Endothelial cell of hepatic sinusoid (primary cell): Measurements from ENCODE around the gene CES1.
"Not testable (repeated sequence)": the region's sequence is repeated elsewhere in the genome, so short reads cannot be mapped to it uniquely, and the experiment has no call there.

ENCODE experiments used
- in situ Hi-C: cut with HindIII; loops from 2 replicates; pipeline ENCODE4 v1.10.0; 2017; ENCODE audit warnings: low sequenced_read_pairs

CES1 gene

DNA sequence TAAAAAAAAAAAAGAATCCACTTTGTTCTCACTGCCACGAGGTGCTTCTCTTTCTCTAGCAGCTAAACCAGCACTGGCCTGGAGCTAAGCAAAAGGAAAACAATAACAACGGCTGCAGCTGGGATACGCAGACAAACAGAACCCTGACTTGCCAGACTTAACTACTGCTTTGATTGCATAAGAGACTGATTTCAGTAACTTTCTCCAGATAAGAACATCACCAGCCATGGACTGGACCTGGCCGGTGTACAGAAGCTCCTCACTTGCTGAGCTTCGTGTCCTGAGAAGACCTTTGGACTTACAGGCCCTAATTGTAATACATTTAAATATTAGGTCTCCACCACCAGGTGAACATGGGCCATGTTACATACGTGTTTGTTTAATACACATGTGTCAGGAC lies 27.8 kb downstream of the CES1 start:
- in situ Hi-C loops: not testable (repeated sequence)

DNA sequence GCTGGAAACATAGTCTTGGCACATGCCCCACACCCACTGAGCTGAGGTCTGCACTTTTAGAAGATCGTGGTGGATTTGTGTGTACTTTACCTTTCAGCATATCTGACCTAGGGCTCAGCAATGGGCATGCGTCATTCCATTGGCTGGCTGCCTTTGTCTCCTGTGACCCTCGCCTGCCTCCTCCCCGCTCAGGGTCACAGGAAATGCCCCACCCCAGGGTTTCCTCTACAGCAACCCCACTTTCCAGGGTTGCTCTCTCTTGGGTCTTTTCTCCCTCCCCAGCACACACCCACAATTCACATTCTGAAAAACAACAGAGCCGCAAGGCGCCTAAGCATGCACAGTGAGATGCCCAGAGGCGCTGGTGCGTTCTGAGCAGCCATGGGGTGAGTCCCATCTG lies 29.2 kb downstream of the CES1 start:
- in situ Hi-C loops: not testable (repeated sequence)

DNA sequence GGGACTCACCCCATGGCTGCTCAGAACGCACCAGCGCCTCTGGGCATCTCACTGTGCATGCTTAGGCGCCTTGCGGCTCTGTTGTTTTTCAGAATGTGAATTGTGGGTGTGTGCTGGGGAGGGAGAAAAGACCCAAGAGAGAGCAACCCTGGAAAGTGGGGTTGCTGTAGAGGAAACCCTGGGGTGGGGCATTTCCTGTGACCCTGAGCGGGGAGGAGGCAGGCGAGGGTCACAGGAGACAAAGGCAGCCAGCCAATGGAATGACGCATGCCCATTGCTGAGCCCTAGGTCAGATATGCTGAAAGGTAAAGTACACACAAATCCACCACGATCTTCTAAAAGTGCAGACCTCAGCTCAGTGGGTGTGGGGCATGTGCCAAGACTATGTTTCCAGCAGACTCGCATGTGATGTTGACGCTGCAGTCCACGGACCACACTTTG lies 39.9 kb downstream of the CES1 start:
- in situ Hi-C loops: not testable (repeated sequence)

DNA sequence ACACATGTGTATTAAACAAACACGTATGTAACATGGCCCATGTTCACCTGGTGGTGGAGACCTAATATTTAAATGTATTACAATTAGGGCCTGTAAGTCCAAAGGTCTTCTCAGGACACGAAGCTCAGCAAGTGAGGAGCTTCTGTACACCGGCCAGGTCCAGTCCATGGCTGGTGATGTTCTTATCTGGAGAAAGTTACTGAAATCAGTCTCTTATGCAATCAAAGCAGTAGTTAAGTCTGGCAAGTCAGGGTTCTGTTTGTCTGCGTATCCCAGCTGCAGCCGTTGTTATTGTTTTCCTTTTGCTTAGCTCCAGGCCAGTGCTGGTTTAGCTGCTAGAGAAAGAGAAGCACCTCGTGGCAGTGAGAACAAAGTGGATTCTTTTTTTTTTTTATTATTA lies 41.4 kb downstream of the CES1 start:
- in situ Hi-C loops: not testable (repeated sequence)

DNA sequence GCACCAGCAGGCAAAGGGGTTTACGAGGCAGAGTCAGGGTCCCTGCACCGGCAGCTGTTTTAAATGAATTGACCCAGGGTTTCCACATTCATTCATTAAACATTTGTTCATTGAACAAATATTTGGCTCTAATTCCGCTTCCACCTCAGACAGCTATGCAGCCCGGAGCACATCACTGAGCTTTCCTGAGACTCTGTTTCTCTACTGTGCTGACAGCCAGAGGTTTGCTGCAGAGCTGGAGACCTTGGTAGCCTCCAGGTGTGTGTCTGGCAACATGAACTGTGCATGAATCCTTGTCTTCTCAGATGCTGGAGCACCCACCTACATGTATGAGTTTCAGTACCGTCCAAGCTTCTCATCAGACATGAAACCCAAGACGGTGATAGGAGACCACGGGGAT lies 42.7 kb downstream of the CES1 start:
- in situ Hi-C loops: not testable (repeated sequence)

DNA sequence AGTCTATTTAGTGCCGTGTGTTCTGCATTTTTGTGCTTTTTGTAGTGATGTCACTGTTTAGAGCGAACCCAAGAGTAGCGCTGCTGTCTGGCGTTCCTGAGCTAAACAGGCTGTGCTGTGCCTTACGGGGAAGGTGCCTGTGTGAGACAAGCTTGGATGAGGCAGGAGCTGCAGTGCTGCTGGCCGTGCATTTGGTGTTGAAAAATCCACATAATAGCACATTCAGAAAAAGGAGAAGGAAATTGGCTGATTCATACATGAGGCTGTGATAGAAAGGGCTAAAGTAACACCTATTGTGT lies 50.2 kb downstream of the CES1 start:
- in situ Hi-C loops: not testable (repeated sequence)

DNA sequence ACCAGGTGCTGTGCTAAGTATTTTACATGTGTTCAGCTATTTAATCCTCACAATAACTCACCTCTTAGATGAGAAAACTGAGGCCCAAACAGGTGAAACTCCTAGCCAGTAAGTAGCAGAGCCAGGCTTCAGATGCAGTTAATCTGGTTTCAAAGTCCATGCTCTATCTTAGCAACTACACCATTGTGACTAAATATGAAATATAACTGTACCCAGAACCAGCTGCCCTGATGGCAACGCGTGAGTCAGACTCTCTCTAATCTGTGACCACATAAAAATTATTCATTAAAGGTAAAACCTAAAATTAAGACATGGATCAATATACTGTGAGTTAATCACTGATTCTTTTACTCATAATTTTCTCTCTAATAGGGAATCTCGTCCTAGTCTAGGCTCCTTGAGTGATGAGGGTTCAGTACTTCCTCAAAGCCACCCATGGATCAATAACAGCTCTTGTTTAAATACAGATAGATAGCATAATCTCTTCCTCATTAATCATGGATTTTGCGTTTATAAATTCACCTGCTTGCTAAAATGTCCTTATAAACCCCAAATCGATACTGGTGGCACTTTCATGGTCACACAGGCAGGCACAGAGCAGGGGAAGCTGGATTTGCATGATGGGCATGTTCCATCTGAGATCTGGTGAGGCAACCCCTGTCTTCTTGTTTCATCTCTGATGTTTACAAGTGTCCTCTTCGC lies 50.7 kb downstream of the CES1 start:
- in situ Hi-C loops: not testable (repeated sequence)

DNA sequence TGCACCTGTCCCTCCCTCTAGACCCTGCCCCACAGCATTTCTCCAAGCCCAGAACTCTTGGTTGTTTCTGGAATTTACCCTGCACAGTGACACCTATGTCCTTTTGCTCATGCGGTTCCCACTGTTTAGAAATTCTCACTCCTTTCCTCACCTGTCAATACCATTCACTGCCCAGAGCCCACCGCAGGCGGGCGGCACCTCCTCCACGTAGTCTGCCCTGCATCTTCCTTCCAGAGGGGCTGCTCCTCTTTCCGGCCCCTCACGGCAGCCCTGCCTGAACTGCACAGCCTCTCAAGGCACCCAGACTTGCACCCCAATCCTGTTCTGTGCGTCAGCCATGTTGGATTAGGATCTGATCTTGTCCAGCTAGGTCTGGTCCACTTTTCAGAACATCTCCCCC lies 51.4 kb downstream of the CES1 start:
- in situ Hi-C loops: not testable (repeated sequence)

DNA sequence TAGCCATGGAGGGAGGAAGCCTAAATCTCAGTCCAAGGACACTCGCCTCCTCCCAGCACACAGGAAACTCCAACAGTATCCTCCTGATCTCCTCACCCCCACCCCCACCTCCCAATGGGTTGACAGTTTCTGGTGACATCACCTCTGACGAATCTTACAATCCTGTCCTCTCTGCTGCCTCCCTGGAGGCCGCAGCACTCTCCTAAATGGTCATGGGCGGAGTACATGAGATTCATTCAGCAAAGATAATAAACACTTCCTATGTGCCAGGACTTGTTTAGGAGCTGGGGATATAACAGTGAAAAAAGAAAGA lies 52.8 kb downstream of the CES1 start:
- in situ Hi-C loops: not testable (repeated sequence)

DNA sequence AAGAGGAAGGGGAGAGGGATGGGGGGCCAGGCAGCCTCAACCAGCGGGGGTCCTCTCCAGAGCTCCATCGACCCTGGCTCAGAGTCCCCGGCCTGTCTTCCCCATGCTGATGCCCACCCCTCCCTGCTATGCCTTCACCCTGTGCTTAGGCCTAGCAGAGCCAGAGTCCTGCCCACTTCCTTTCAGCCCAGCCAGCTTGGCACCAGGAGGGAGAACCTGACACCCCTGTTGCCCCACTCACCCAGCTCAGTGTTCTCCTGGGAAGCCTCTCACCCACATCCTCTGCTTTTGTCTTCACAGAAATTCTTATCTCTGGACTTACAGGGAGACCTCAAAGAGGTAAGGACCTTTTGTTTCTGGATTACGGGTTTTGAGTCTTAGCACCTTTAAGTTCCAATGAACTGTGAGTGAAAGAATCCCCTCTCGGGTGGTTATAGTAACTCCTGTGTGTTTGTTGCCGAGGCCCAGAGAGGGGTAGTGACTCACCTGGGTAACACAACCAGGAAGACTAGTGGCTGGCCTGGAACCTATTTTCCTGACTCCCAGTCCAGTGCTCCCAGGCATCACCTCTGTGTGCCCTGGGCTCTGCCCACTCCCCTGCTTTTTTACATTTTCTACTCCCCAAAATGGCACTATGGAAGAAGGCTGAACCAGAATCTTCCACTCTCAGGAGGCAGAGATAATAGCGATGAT lies 53.3 kb downstream of the CES1 start:
- in situ Hi-C loops: no loop called here

DNA sequence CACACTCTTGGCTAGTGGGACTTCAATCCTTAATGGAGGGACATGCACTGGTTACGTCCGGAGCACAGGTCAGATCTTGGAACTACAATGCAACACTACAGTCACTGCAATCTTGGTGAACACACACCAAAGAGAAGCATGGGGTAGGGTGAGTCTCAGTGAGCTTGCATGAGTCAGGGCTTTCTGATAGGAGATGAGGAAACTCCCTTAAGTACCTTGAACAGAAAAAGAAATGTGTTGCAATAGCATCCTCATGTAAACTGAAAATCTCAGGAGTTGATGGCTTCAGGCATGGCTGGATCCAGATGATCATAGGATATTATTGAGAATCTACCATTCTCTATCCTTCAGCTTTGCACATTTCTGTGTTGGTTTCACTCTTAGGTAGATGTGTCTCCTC lies 54.1 kb downstream of the CES1 start:
- in situ Hi-C loops: no loop called here

DNA sequence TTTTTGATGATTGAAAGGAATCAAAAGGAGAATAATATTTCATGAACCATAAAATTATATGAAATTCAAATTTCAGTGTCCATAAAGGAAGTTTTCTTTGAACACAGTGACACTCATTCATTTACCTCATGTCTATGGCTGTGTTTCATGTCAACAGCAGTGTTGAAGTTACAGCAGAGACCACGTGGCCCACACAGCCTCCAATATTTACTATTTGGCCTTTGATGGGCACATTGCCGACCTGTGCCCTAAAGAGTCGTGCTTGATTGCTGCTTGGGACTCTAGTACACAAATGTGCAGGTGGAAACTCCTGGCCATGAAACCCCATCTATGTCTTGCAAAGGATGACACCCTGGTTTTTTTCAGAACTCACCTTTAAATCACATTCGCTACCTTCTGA lies 57.0 kb downstream of the CES1 start:
- in situ Hi-C loops: no loop called here

DNA sequence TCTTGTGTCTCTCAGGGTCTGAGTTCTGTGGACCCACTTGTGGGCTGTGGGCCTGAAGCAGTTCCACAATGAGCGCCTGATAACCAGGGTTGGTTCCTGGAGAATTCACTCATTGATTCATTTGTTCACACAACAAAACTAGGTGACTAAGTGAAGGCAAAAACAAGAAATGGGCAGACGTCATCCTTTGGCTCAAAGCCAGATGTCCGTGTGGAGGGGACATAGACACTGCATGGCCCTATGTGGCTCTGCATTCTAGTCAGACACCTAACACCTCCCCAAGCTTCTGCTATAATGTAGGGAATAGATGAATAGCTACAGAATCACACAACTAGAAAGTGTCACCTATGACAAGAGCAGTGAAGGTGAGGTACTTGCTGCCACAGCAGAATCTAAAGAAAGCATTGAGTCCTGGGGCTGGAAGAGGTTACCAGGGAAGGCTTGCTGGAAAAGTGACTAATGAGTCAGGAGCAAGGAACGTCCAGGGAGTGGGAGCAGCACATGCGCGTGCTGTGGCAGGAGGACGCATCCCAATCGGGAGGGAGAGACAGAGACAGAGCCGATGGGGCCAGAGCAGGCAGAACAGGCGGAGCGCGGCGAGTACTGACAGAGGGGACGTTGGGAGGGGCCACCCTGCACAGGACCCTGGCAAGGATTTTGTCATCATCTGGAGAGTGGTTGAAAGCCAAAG lies 58.9 kb downstream of the CES1 start:
- in situ Hi-C loops: loop anchor here (25.0 kb wide), 1 partner anchor 338 kb away; no protein-coding TSS in a partner anchor

DNA sequence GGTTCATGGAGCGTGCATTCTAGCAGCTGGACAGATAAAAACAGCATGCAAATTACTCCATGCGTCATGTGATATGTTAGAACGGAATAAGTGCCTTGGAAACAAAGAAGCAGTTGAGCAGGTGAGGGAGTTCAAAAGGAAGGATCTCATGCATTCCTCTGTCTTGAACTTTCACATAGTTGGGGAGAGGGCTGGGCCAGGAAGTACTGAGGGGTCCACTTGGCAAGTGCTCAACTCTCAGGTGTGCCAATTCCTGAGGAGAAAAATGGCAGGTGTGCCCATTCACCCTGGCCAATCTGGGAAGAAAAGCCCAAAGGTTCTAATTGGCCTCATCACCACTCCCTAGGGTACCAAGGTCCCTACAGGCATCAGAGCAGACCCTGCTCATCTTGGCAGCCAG lies 67.7 kb downstream of the CES1 start:
- in situ Hi-C loops: loop anchor here (25.0 kb wide), 1 partner anchor 347 kb away; no protein-coding TSS in a partner anchor

DNA sequence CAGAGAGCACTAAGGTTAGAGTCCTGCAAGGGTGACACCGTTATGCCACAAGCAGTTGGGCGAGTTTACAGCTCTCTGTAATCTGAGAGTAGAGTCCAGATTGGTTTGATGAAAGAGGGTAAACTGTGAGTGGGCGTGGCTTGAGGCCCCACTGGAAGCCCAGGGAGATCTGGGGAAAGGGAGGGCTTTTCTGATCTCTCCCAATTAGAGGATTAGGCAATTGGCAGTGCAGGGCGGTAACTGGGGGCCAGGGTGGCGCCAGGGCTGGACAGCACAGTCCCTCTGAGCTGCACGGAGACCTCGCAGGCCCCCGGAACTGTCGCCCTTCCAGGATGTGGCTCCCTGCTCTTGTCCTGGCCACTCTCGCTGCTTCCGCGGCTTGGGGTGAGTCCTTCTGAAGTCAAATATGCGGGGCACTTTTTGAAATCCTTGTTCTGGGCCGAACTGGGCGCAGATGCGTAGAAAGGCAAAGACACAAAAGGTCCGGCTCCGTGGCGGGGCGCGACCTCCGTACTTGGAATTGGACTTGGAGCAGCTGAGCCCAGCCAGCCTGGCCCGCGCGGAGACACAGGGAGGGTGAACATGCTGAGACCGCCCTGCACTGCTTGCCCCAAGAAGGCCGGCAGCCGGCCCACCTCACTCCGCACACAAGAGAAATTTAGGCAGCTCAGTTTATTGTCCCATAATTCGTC lies 72.4 kb downstream of the CES1 start:
- in situ Hi-C loops: loop anchor here (25.0 kb wide), 1 partner anchor 352 kb away; no protein-coding TSS in a partner anchor

DNA sequence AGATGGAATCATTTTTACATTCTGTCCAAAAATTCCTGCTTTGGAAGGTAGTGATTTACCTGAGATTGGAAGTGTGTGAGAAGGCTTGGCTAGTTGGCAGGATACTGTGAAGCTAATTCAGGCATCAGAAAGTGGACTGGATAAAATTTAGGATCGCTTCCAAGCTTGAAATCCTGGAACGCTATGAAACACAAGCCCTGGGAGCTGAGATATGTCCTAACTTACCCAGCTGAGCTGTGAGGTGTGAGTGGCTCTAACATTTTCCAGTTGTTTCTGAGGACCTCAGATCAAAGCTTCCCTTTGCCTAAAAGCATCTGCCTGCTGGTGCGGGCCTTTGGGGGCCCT lies 73.0 kb downstream of the CES1 start:
- in situ Hi-C loops: loop anchor here (25.0 kb wide), 1 partner anchor 352 kb away; no protein-coding TSS in a partner anchor

DNA sequence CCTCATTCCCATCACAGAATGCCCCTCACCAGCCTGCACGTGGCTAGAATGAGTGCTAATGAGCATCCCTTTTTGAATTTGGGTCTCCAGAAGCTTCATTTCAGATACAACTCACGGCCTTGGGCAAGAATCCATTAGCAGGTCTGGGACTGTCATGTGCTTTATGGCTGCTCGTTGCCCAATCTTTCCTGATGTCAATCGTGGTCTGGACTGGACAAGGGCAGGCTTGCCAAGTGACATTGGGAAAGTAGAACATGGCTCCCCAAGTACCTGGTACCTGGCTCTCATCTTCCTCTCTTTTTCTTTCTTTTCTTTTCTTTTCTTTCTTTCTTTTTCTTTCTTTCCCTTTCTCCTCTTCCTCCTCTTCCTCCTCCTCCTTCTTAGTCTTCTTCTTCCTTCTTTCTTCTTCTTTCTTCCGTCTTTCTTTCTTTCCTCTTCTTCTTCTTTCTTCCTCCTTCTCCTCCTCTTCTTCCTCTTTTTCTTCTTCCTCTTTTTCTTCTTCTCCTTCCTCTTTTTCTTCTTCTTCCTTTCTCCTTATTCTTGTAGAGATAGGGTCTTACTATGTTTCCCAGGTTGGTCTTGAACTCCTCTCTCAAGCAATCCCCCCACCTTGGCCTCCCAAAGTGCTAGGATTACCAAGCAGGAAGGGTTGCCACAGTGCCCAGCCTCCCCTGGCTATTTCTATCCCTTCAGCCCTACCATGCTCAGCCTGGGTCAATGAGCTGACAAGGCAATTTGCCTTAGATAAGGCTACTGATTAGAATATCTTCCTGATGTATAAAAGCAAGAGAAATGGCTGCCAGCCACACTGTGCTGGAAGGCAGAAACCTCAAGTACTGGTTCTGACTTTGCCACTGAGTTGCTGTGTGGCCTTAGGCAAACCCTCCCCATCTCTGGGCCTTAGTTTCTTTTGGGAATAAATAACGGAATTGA lies 75.0 kb downstream of the CES1 start:
- in situ Hi-C loops: loop anchor here (25.0 kb wide), 1 partner anchor 354 kb away; no protein-coding TSS in a partner anchor

DNA sequence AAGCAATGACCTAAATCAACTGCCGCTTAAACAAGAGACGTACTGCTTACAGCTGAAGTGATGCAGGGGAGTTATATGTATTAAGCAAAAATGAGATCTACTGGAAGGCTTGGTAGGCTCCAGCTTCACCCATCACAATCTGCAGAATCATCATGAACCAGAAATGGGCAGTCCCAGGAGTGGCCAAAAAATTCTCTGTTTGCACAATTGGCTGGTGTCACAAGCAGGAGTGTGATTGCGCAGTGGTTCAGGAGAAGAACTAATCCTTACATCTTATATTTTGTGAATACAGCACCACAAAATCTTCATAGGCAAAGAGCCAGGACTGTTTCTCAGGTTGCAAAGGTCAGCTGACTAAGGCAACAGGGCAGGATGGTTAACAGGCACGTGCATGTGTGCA lies 75.9 kb downstream of the CES1 start:
- in situ Hi-C loops: loop anchor here (25.0 kb wide), 1 partner anchor 355 kb away; no protein-coding TSS in a partner anchor

DNA sequence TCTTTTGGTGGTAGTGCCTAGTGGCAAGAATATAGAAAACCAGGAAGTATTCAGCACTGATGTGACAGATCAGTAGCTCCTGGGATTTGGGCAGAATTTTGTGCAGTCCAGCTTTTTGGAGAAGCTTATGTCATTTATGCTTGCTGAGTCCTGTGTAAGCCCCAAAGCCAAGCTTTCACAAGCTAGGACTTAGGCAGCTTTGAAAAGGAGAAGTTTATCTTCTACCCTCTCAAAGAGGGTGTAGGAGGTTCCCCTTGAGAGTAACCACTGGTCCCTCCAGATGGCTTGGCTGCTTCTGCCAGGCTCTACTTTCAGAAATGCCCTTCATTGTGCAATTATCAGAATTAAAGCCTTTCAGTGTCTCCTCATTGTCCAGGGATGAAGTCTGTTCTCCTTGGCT lies 78.8 kb downstream of the CES1 start:
- in situ Hi-C loops: loop anchor here (25.0 kb wide), 1 partner anchor 358 kb away; no protein-coding TSS in a partner anchor

DNA sequence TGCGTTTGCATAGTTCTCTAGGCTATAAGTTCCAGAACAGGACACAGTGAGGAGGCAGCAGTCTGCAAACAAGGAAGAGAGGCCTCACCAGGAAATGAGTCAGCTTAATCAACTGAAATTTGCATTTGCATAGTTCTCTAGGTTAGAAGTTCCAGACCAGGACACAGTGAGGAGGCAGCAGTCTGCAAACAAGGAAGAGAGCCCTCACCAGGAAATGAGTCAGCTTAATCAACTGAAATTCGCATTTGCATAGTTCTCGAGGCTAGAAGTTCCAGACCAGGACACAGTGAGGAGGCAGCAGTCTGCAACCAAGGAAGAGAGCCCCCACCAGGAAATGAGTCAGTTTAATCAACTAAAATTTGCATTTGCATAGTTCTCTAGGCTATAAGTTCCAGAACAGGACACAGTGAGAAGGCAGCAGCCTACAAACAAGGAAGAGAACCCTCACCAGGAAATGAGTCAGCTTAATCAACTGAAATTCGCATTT lies 79.7 kb downstream of the CES1 start:
- in situ Hi-C loops: loop anchor here (25.0 kb wide), 1 partner anchor 359 kb away; no protein-coding TSS in a partner anchor
